ENCODE measurements around the gene ROR1.

ROR1 gene

DNA sequence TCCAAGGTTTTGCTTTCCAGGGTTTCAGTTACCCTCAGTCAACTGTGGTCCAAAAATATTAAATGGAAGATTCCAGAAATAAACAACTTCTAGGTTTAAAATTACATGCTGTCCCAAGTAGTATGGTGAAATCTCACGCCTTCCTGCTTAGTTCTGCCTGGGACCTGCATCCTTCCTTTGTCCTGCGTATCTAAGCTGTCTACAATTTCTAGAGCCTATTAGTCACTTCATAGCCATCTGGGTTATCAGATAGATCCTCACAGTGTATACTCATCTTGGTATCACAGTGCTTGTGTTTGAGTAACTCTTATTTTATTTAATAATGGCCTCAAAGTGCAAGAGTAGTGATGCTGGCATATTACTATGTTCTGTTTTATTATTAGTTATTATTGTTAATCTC is 157.7 kb downstream of the ROR1 start:
- no peak for DNase-seq (ENCODE audit: low spot score)

DNA sequence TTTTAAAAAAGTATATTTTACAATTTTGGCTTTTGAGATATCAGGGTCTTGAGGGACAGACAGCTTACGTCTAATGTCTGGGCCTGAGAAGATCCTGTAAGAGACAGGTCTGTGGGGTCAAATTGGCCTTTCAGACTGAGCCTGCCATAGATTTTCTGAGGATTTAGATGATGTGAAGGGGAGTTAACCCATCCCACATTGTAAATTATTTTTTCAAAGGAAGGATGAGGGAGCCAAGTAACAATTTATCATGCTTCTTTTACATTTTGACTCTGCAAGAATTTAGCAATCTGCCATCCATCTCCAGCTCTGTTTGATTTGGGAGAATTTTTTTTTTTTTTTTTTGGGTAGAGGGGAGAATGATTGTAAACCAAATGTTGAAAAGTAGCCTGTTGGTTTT is 160.9 kb downstream of the ROR1 start:
- DNase-seq (ENCODE audit: low spot score), result no peak

DNA sequence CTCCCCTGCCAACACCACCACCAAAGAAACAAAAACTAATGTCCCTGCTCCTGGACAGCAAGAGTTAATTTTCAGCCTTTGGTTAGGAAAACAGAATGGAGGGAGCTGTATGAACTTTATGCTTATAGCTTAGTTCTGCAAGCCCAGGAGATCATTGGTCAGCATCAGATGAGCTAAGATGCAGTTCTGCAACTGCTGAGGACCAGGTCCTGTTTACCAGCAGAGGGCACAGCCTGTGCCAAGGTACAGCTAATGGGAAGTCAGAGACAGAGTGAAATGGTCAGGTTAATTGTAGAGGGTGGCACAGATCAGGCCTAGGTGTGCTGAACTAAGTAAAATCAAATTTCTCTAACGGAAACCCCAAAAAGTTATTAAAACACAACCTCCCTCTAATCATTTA is 161.3 kb downstream of the ROR1 start:
- DNase-seq (ENCODE audit: low spot score), result no peak

DNA sequence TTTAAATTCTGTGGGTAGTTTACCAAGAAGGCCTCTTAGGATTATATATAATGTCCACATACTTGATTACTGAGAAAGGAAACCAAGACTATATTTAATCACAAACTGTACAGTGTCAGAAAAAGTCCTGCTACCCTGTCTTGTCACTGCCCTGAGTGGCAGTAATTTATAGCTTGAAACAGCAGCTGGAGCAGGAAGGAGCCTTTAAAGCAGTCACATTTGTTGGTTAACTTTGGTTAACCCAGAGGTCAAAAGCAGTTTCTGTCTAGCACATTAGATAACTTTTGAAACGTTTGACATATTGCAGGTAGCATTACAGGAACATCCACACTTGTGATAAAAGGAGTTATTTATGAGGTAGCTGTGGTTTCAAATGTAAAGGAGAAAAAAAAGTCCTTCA is 161.7 kb downstream of the ROR1 start:
- DNase-seq (ENCODE audit: low spot score), result peak; percentile 49

DNA sequence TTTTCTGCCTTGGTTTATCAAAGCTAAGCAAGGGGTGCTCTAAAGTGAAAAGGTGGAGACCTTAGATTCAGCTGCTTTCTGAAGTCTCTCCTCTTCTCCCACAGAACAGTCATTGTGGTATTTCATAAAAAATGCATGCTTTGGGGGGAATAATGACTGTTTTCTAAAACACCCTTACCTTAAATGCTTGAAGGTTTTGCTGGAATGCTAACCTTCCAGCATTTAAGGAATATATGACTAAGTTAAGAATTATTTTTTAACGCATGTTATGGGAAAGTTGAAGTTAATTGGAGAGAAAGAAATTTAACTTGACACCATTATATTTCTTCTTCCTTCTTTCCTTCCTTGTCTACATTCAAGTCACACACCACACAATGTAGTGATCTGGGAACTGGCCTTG is 162.5 kb downstream of the ROR1 start:
- DNase-seq (ENCODE audit: low spot score), result no peak

DNA sequence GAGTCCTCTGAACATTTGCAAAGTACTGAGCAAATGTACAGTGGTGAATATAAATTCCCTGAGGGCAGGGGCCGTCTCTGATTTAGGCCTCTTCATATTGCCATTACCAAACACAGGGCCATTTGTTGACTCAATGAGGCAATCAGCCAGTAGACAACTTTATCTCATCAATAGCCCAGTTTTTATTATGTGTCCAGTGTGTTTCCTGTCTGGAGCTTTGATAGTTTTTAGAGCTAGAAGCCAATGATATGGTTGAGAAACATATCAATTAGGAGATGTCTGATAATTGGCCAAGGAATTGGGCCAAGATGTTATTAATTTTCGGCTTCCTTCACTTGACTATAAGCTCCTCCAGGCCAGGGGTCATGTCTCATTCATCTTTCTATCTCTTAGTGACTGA is 163.0 kb downstream of the ROR1 start:
- no peak for DNase-seq (ENCODE audit: low spot score)

DNA sequence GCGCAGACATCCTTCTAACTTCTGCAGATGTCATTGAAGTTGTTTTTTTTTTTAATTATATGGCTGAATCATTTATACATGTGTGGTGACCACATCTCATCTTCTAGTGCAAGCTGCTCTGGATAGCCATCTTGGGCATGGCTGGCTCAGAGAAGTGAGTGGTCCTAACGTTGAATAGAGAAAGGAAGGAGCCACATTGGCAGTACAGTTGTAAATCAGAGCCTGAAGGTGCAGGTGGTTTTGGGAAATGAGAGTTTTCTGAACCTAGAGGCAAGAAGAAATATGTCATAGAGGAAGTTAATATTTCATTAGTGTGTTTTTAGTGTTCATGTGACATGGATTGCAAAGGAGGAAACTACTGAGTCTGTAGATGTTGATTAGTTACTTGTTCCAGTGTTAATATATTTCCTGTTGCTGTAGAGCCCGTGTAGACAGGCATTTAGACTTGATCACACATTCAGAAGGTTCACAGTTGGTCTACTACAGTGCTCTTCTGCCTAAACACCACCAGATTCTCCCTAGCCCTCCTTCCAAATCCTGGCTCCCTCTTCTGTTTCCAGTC is 163.7 kb downstream of the ROR1 start:
- no peak for DNase-seq (ENCODE audit: low spot score)

DNA sequence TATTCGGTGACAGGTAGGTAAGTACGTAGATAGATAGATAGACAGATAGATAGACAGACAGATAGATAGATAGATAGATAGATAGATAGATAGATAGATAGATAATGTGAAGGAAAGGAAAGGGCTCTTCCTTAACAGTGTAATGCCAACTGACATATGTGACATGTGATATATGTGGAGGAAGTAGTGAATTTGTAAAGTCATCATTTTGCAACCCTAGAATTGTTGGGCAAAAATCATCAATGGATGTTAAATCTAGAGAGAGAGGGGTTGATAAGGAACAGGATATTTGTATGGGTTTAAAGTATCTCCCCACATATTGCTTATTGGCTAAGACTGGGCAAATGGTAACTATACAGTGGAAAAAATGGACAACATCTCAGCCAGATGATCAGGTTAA is 166.6 kb downstream of the ROR1 start:
- no peak for DNase-seq (ENCODE audit: low spot score)

DNA sequence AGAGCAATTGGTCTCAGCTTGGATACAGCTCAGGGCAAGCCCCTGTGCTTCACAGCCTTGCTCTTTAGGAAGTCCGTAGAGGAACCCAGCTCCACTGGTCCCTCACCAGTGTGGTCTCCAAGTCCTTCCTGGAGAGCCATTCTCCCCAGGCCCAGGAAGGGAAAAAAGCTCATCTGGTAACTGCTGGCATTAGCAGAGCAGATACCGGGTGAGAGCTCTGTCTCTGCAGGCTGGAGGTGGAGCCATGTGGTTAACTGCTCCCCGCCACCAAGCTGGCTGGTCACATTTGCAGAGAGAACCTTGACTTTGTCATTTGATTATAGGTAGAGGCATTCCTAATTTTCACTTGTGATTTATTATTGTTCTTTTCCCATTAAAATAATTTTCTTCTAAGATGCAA is 169.6 kb downstream of the ROR1 start:
- no peak for DNase-seq (ENCODE audit: low spot score)

DNA sequence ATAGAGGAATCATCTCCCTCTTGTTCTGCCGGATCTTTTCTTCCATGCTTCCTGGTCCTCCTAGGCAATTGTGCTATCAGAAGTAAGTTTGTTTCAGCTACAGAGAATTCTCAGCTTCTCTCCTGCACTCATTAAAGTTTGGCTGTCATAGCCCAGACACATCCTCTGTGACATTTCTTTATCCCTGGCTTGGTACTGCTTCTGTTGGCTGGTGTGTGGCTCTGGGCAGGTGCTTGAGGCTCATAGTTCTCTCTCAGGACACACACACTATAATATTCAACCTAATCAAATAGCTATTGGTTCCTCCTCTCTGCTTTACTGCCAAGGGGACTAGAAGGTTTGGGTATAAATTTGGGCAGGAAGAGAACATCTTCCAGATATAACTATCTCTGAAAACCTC is 172.1 kb downstream of the ROR1 start:
- DNase-seq (ENCODE audit: low spot score), result no peak

DNA sequence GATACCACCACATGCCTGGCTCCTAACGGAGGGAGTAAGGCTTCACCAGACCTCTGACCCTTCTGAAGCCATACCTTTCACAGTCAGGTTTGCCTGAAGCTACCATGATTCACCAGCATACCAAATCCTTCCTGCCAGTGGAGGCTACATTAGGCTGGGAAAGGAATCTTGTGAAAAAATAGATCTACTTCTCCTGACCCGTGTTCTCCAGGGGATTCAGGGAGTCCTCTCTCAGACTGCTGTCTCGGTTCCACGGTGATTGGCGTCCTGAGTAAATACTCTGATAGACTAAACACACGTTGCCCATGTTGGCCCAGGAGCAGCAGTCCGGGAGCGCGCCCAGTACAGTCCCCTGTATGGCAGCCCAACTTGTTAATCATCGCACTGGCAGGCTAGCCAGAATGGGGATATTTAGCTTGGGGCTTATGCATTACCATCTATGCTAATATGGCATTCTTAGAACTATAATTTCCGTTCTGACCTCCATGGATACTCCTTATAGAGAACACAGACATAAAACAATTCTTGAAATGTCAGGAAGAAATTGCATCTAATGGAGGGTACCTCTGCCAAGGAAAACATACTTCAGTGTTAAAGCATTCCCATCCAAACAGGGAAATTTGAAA is 173.2 kb downstream of the ROR1 start:
- no peak for DNase-seq (ENCODE audit: low spot score)

DNA sequence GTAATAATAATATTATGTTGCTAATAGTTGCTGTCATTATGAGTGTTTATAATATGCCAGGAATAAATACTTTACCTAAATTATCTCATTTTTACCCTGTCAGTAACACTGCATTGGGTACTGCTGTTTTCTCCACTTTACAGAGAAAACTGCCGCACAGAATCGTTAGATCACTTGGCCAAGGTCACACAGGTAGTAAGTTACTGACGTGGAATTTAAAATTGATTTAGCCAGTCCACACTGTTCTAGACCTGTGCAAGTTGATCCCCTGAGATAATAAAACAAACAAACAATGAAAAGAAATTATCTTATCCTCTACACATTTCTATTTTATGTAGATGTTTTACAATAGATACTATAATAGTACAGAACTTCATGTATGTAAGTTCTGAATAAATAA is 174.1 kb downstream of the ROR1 start:
- no peak for DNase-seq (ENCODE audit: low spot score)

DNA sequence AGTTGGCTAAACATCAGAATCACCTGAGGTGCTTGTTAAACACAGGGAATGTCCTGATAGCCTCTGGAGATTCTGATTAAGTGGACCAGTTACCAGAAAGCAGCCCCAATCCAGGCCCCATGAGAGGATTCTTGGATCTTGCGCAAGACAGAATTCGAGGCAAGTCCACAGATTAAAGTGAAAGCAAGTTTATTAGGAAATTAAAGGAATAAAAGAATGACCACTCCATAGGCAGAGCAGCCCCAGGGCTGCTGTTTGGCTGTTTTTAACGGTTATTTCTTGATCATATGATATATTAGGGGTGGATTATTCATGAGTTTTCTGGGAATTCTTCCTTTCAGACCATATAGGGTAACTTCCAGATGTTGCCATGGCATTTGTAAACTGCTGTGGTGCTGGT is 176.2 kb downstream of the ROR1 start:
- no peak for DNase-seq (ENCODE audit: low spot score)

DNA sequence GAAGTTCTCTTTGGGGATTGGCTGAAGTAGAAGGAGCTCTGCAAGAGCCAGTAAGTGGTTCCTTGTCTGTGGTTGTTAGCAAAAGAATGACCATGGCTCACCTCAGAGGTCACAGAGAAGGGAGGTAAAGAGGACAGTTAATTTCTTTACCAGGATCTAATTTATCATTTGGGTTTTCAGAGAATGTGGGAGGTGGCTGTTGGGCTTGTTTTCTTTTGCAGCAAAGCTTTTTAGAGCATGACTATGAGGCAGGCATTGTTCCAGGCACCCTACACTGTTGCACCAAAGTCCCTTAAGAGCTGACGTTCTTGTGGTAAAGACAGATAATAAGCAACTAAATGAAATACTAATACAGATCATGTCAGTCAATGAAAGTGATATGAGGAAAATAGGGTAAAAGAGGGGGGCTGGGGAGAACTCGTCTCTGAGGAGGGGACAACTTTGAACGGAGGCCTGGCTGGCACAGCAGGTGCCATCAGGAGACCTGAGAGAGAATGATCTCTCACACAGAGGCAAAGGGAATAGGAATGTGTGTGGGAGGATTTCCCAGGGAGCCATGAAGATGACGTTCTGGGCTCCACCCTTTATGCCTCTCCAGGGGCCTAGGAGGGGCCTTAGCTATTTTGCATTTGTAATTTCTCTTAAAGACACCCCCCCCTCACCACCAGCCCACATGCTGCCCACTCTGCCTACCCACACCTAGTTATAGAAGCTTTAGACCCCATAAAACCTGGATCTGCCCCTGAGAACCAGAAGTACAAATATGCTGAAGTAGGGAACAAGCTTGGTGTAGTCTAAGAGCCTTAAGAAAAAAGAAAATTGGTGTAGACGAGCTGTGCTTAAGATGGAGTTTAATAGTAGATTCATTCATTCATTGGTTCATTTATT is 177.5 kb downstream of the ROR1 start:
- DNase-seq (ENCODE audit: low spot score), result no peak

DNA sequence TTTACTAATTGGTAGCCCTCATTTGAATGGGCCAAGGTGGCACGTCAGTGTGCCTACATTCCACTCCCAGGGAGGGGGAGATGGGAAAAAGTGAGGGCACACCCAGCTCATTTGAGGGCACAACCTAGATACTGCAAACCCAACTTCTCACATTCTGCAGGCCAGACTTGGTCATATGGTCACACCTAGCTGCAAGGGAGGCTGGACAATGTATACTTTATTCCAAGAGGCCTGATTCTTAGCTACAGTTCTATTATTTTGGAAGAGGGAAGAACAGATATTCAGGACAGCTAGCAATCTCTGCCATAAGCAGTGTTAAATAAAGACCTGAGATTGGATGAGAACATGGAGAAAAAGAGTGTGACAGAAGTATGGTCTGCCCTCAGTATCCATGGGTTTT is 180.4 kb downstream of the ROR1 start:
- DNase-seq (ENCODE audit: low spot score), result no peak

DNA sequence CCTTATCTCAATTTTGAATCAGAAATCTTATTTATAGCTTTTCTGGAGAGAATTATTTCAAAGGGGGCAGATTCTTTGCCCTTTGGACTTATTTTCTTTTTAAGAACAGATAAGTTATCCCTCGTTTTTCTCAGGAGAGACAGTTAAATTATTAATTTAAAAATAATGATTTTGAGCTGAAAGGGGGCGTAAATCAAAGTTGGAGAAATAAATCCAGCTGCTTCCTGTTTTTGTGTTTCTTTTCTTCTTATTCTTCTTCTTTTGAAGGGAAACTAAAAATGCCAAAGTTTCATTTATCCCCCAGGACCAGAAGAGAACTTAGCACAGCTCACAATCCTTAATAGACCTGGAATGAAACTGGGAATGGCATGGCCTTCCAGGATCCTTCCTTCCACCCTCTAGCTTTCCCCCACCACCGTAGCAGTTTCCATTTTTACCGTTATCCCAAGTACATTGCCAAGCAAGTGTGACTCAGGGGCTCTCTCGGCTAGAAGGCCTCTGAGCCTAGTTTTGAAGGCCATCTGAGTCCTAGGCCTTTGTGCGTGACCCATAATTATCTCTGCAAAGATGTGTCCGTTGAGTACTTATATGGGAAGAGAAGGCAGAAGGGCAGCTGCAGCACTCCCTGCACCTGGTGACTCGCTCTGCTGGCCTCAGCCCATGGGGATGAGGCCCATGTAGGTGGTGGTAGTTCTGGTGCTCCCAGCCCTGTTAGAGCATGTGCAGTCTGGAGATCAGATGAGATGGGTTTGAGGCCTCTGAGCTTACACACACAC is 181.7 kb downstream of the ROR1 start:
- no peak for DNase-seq (ENCODE audit: low spot score)

DNA sequence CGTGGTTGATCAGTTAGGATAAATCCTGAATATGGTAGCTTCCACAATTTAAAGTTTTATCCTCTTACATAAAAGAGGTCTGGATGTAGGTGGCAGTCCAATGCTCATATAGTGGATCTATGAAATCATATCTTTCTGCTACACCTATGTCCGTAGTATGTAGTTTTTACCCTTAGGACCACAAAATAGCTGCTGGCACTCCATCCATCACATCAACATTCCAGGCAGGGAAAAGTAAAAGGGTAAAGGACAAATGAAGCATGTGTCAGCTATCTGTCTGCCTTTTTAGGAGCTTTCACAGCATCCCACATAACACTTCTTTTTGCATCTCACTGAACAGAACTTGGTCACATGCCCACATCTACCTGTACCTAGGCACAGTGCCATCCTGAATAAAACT is 184.7 kb downstream of the ROR1 start:
- no peak for DNase-seq (ENCODE audit: low spot score)

DNA sequence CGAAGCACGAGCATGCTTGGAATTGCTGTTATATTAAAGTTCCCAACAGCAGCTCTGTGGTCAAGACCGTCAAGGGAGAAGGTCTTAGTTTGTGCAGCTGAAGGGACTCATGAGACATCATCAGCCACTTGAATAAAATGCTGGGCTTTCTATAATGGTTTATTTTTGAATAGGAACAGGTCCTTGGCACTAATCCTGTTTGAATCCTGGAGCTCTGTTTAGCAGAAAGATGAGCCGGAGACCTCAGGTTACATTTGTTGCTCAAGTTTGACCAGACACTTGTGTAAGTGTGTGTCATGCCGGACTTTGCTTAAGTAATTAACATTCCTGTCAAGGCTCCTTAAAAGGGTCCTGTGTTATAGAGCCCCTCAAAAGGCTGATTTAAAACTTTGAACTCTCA is 186.5 kb downstream of the ROR1 start:
- no peak for DNase-seq (ENCODE audit: low spot score)

DNA sequence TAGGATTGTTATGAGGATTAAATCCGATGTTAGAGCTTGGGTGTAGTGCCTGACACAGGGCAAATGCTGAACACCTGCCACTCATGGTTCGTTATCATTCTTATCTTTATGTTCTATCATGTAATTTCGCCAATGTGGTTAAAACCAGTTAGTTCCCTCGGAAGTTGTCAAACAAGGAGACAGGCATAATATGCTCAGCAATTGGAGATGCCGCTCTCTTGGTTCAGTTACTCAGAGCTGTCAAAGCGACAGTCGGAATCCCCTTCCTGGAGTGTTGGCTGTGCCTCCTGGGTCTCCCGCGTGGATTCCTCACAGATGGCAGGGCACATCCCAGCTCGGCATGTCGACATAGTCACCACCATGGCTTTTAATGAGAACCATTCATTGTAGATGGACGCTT is 192.2 kb downstream of the ROR1 start:
- DNase-seq (ENCODE audit: low spot score), result peak; percentile 21

DNA sequence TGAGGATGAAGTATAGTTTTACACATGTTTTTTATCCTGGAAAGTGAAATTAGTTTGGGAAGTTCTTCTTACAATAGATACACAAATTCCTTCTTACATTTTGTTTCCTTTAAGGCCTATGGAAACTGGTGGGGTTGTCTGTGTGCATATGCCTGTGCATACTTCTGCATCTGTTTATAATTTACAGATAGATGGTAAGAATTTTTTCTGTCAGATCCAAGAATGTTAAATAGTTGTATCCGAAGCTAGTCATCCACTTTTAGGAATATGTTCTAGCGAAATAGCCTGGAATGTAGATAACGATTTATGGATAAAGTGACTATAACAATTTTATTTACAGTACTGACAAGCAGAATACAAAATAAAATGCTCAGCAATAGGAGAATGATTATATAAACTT is 194.1 kb downstream of the ROR1 start:
- no peak for DNase-seq (ENCODE audit: low spot score)

DNA sequence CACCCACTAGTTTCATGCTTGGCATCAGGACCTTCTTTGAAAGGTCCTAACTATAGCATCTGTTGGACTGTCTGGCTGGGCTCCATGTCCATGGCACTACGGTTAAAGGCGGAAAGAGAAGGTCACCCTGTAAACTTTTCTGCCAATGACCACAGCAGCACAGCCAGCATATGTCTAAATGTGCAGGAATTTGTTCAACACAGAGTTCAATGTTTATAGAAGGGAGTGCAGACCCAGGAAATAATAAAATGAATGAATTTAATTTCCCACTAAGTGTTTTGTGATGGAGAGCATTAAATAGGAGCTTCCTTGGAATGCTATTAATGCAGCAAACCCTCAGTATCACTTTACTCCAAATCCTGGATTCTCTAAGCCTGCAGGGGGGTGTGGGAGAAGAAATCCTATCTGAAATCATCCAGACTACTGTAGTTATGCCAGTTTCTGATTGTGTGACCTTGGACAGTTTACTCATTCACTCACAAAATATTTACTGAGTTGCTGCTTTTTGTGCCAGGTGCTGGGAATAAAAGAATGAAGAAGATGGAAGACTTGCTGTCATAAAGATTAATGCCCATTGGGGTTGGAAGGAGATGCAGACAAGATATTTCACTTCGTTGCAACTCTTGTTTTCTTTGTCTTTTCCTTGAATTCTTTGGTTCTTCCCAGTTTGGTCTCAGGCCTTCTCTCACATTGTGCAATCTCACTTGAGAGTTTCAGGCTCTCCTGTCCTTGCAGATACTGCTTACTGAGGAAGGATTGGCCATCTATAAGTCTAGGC is 195.0 kb downstream of the ROR1 start:
- no peak for DNase-seq (ENCODE audit: low spot score)
